ENCODE measurements around the gene PAQR9. TPM values are rescaled to one million over a fixed set of nuclear protein-coding genes. Genes with fewer than 3 reads are reported as not detected.

The PAQR9 gene
- total and polyA plus RNA-seq, 2 experiments from 2014 or later: 0.68 to 1.0 TPM

DNA sequence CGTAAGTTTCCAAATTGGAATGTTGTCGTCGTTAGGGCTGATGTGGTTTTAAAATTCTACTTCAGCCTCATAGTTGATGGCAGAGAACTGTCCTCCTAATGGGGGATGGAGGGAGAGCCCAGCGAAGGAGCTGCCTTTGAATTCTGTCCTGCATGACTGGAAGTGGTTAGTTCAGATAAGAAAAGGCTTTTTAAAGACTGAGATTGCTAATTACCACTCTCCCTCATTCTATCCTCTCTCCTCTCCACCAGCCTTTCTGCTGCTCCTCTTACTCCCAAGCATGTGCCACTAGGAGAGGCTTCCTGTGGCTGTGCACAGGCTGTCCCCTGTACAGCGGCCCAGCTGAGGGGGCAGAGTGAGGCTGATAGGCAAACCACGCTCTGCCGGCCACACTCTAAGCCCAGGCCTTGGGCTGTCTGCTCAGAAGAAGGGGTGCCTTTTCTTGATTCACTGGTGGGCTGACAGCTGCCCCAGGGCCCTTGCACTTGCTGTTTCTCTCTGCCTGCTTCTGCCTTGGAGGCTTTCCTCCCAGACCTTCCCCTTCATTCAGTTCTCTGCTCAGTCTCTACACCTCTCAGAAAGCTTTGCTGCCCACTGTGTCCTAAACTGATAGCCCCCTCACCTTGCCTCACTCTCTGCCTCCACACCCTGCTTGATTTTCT is 8.7 kb upstream of the PAQR9 start:
- no peaks in the 10 kb centered on the region for H3K9me3 ChIP-seq (ENCODE audit: low read depth)
- no peak overlapping the region for H3K27ac ChIP-seq
- H3K4me1 ChIP-seq (ENCODE audit: low read depth): peaks cover 11% of the 10 kb centered on the region
- TF ChIP-seq, protein P1, sequence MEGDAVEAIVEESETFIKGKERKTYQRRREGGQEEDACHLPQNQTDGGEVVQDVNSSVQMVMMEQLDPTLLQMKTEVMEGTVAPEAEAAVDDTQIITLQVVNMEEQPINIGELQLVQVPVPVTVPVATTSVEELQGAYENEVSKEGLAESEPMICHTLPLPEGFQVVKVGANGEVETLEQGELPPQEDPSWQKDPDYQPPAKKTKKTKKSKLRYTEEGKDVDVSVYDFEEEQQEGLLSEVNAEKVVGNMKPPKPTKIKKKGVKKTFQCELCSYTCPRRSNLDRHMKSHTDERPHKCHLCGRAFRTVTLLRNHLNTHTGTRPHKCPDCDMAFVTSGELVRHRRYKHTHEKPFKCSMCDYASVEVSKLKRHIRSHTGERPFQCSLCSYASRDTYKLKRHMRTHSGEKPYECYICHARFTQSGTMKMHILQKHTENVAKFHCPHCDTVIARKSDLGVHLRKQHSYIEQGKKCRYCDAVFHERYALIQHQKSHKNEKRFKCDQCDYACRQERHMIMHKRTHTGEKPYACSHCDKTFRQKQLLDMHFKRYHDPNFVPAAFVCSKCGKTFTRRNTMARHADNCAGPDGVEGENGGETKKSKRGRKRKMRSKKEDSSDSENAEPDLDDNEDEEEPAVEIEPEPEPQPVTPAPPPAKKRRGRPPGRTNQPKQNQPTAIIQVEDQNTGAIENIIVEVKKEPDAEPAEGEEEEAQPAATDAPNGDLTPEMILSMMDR (IDR thresholded peaks at IDR 0.05; ENCODE audit: low read depth, low read length): no peak
- H3K36me3 ChIP-seq: no peaks in the 10 kb centered on the region
- no peak for DNase-seq (ENCODE audit: low read depth in 1 of 2, low spot score in 1 of 2)
- no peak overlapping the region for H3K4me3 ChIP-seq
- no peaks in the 10 kb centered on the region for H3K27me3 ChIP-seq

GRCh38 chr3:142971431-142971830 is 8.0 kb upstream of the PAQR9 start:
- TF ChIP-seq, protein P1 (IDR thresholded peaks at IDR 0.05; ENCODE audit: low read depth, low read length): no peak
- DNase-seq (ENCODE audit: low read depth in 1 of 2, low spot score in 1 of 2): no peak
- Histone ChIP-seq H3K36me3 (no peaks in the 10 kb centered on the region), H3K27ac (no peak overlapping the region), H3K4me3 (no peak overlapping the region), H3K4me1 (ENCODE audit: low read depth) (peaks cover 11% of the 10 kb centered on the region), H3K27me3 (no peaks in the 10 kb centered on the region), H3K9me3 (ENCODE audit: low read depth) (no peaks in the 10 kb centered on the region)

DNA sequence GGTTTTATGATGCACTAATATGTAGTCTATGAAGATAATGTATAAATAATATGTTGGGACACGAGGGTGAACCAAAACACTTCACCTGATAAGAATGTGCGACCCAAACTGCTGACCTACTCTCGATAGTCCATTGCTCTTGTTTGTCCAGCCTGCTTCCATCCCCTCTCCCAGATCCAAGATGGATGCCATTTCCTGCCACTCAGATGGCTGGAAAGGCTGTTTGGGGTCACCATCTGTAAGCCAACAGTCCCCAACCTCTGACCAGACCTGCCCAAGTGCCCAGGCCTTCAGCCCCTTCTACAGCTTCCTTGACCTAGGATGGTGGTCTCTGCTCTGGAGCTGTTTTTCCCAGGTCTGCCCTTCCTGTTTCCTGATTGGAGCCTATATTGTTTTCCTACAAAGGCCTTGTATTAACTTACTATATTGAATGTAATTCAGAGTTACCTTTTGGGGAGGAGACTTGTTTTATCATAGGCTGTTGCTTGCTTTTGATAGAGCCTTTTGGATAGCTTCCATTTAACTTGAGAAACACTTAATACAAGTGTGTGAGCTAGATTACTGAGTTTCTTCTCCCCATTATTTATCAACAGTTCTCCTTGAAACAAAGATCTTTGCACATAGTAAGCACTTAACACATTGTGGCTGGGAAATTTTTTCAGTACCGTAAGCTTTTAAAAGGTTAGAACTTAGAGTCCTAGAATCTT is 5.0 kb upstream of the PAQR9 start:
- Histone ChIP-seq H3K27ac (no peak overlapping the region), H3K9me3 (ENCODE audit: low read depth) (no peaks in the 10 kb centered on the region), H3K27me3 (peaks cover 18% of the 10 kb centered on the region), H3K4me1 (ENCODE audit: low read depth) (peaks cover 6% of the 10 kb centered on the region), H3K4me3 (no peak overlapping the region), H3K36me3 (no peaks in the 10 kb centered on the region)
- TF ChIP-seq, protein P1 (IDR thresholded peaks at IDR 0.05; ENCODE audit: low read depth, low read length): no peak
- no peak for DNase-seq (ENCODE audit: low read depth in 1 of 2, low spot score in 1 of 2)

DNA sequence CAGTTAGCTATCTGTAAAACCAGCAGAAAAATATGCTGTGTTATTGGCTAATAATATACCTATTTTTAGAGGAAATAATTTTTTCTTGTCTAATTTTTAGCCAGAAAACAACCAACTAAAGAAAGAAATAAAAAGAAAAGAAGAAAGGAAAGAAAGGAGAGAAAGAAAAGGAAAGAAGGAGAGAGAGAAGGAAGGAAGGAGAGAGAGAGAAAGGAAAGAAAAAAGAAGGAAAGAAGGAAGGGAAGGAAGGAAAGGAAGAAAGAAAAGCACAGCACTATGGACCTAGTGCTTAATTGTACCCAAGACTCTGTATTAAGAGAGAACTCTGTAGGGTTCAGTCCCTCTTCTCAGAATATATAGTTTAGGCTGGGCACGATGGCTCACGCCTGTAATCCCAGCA is 3.3 kb upstream of the PAQR9 start:
- H3K36me3 ChIP-seq: no peaks in the 10 kb centered on the region
- no peak for DNase-seq (ENCODE audit: low read depth in 1 of 2, low spot score in 1 of 2)
- TF ChIP-seq, protein P1 (IDR thresholded peaks at IDR 0.05; ENCODE audit: low read depth, low read length): no peak
- no peak overlapping the region for H3K27ac ChIP-seq
- peaks cover 30% of the 10 kb centered on the region for H3K27me3 ChIP-seq
- no peaks in the 10 kb centered on the region for H3K4me1 ChIP-seq (ENCODE audit: low read depth)
- H3K4me3 ChIP-seq: no peak overlapping the region
- no peaks in the 10 kb centered on the region for H3K9me3 ChIP-seq (ENCODE audit: low read depth)

GRCh38 chr3:142965581-142965980 is 2.1 kb upstream of the PAQR9 start:
- Histone ChIP-seq H3K36me3 (no peaks in the 10 kb centered on the region), H3K27ac (no peak overlapping the region), H3K27me3 (peaks cover 30% of the 10 kb centered on the region), H3K4me3 (no peak overlapping the region), H3K9me3 (ENCODE audit: low read depth) (no peaks in the 10 kb centered on the region), H3K4me1 (ENCODE audit: low read depth) (no peaks in the 10 kb centered on the region)
- TF ChIP-seq, protein P1 (IDR thresholded peaks at IDR 0.05; ENCODE audit: low read depth, low read length): no peak
- no peak for DNase-seq (ENCODE audit: low read depth in 1 of 2, low spot score in 1 of 2)

Measured in cardiac muscle cell (in vitro differentiated cells and primary cell).